Liver (tissue), 3 donors: ENCODE results near the gene MTCH2.

ENCODE experiments used
- ATF3 ChIP-seq: IDR thresholded peaks from 2 replicates; pipeline ENCODE4 v1.6.1; 2016; ENCODE audit warnings: antibody characterized with exemption
- EGR1 ChIP-seq, 2 donors: IDR thresholded peaks; 2 replicates each; pipeline ENCODE4 v1.6.1; 2016 to 2018; ENCODE audit warnings: antibody characterized with exemption in 2 of 2, low read depth in 2 of 2
- GABPA ChIP-seq, 2 donors: IDR thresholded peaks in 1 of 2; conservative IDR thresholded peaks in 1 of 2; 2 replicates each; pipeline ENCODE4 v1.6.1; 2016; ENCODE audit warnings: antibody characterized with exemption in 2 of 2, mild to moderate bottlenecking in 1 of 2, moderate library complexity in 1 of 2
- JUND ChIP-seq, 2 donors: IDR thresholded peaks; 2 replicates each; pipeline ENCODE4 v1.6.1; 2016; ENCODE audit warnings: antibody characterized with exemption in 2 of 2
- RAD21 ChIP-seq, 2 donors: IDR thresholded peaks; 2 replicates each; pipeline ENCODE4 v1.6.1; 2016; ENCODE audit warnings: antibody characterized with exemption in 2 of 2, mild to moderate bottlenecking in 2 of 2
- REST ChIP-seq: IDR thresholded peaks from 2 replicates; pipeline ENCODE4 v1.6.1; 2016; ENCODE audit warnings: antibody characterized with exemption, mild to moderate bottlenecking
- RXRA ChIP-seq, 2 donors: IDR thresholded peaks; 2 replicates each; pipeline ENCODE4 v1.6.1; 2017 to 2018; ENCODE audit warnings: antibody characterized with exemption in 2 of 2, mild to moderate bottlenecking in 1 of 2
- SP1 ChIP-seq: IDR thresholded peaks from 2 replicates; pipeline ENCODE4 v1.6.1; 2018; ENCODE audit warnings: antibody characterized with exemption, mild to moderate bottlenecking
- TAF1 ChIP-seq: conservative IDR thresholded peaks from 2 replicates; pipeline ENCODE4 v1.6.1; 2016; ENCODE audit warnings: antibody characterized with exemption, mild to moderate bottlenecking
- YY1 ChIP-seq: IDR thresholded peaks from 2 replicates; pipeline ENCODE4 v1.6.1; 2016; ENCODE audit warnings: antibody characterized with exemption, mild to moderate bottlenecking
- ZBTB33 ChIP-seq: IDR thresholded peaks from 2 replicates; pipeline ENCODE4 v1.6.1; 2016; ENCODE audit warnings: antibody characterized with exemption
- TF ChIP-seq, protein P1 (sequence below): fragments of 150-350 bp; IDR thresholded peaks from 2 replicates; pipeline ENCODE4 v1.5.1; 2017; ENCODE audit warnings: improper control_type of control experiment, low read depth, low read length; ENCODE audit not compliant: missing input control
- TF ChIP-seq, protein P2 (sequence below): IDR thresholded peaks from 2 replicates; pipeline ENCODE4 v1.6.1; 2016; ENCODE audit warnings: antibody characterized with exemption
- donor health status: healthy.
- donor health status: healthy.

DNA sequence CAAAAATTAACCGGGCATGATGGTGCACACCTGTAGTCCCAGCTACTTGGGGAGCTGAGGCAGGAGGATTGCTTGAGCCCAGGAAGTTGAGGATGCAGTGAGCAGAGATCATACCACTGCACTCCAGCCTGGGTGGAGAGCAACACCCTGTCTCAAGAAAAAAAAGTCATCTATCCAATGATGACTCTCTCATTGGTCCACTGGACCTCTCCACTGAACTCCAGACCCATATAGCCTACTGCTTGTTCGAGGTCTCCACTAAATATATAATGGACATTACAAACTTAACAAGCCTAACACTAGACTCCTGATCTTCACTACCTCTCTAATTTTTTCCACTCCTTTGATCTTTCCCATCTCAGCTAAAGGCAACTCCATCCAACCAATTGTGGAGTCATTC lies 33.5 kb upstream of the MTCH2 start:
- no peak for TF ChIP-seq RXRA (IDR thresholded peaks at IDR 0.05)
- TF ChIP-seq, protein P1, sequence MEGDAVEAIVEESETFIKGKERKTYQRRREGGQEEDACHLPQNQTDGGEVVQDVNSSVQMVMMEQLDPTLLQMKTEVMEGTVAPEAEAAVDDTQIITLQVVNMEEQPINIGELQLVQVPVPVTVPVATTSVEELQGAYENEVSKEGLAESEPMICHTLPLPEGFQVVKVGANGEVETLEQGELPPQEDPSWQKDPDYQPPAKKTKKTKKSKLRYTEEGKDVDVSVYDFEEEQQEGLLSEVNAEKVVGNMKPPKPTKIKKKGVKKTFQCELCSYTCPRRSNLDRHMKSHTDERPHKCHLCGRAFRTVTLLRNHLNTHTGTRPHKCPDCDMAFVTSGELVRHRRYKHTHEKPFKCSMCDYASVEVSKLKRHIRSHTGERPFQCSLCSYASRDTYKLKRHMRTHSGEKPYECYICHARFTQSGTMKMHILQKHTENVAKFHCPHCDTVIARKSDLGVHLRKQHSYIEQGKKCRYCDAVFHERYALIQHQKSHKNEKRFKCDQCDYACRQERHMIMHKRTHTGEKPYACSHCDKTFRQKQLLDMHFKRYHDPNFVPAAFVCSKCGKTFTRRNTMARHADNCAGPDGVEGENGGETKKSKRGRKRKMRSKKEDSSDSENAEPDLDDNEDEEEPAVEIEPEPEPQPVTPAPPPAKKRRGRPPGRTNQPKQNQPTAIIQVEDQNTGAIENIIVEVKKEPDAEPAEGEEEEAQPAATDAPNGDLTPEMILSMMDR = no peak
- TF ChIP-seq REST = no peak
- no peak for TF ChIP-seq EGR1 (IDR thresholded peaks at IDR 0.05; ENCODE audit: low read depth in 2 of 2)
- TF ChIP-seq ATF3 = no peak
- no peak for TF ChIP-seq GABPA (IDR thresholded peaks at IDR 0.05 in 1 of 2, conservative IDR thresholded peaks at IDR 0.05 in 1 of 2)
- TF ChIP-seq RAD21 (IDR thresholded peaks at IDR 0.05) = no peak
- TF ChIP-seq SP1 = no peak
- TF ChIP-seq TAF1 = no peak
- TF ChIP-seq YY1 = no peak
- TF ChIP-seq JUND (IDR thresholded peaks at IDR 0.05) = no peak
- TF ChIP-seq ZBTB33 = no peak
- TF ChIP-seq, protein P2, sequence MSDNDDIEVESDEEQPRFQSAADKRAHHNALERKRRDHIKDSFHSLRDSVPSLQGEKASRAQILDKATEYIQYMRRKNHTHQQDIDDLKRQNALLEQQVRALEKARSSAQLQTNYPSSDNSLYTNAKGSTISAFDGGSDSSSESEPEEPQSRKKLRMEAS = no peak
